ENCODE data around the gene MX2.
"Not testable (repeated sequence)": the region's sequence is repeated elsewhere in the genome, so short reads cannot be mapped to it uniquely, and the experiment has no call there.

DNA sequence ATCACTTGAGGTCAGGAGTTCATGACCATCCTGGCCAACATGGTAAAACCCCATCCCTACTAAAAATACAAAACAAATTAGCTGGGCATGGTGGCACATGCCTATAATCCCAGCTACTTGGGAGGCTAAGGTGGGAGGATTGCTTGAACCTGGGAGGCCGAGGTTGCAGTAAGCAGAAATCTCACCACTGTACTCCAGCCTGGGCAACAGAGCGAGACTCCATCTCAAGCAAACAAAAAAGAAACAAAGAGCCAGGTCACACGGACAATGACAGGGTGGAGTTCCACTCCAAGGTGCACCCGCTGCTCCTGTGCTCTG lies 2.1 kb upstream of the MX2 start:
- TF ChIP-seq POLR2AphosphoS5 (IDR thresholded peaks at IDR 0.05; ENCODE audit: low read depth, low read length); SIN3A (IDR thresholded peaks at IDR 0.05; ENCODE audit: borderline replicate concordance, insufficient read depth, low read depth, low read length): not testable (repeated sequence)
- TF ChIP-seq, protein P1, sequence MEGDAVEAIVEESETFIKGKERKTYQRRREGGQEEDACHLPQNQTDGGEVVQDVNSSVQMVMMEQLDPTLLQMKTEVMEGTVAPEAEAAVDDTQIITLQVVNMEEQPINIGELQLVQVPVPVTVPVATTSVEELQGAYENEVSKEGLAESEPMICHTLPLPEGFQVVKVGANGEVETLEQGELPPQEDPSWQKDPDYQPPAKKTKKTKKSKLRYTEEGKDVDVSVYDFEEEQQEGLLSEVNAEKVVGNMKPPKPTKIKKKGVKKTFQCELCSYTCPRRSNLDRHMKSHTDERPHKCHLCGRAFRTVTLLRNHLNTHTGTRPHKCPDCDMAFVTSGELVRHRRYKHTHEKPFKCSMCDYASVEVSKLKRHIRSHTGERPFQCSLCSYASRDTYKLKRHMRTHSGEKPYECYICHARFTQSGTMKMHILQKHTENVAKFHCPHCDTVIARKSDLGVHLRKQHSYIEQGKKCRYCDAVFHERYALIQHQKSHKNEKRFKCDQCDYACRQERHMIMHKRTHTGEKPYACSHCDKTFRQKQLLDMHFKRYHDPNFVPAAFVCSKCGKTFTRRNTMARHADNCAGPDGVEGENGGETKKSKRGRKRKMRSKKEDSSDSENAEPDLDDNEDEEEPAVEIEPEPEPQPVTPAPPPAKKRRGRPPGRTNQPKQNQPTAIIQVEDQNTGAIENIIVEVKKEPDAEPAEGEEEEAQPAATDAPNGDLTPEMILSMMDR (IDR thresholded peaks at IDR 0.05) = not testable (repeated sequence)
- TF ChIP-seq, protein P2, sequence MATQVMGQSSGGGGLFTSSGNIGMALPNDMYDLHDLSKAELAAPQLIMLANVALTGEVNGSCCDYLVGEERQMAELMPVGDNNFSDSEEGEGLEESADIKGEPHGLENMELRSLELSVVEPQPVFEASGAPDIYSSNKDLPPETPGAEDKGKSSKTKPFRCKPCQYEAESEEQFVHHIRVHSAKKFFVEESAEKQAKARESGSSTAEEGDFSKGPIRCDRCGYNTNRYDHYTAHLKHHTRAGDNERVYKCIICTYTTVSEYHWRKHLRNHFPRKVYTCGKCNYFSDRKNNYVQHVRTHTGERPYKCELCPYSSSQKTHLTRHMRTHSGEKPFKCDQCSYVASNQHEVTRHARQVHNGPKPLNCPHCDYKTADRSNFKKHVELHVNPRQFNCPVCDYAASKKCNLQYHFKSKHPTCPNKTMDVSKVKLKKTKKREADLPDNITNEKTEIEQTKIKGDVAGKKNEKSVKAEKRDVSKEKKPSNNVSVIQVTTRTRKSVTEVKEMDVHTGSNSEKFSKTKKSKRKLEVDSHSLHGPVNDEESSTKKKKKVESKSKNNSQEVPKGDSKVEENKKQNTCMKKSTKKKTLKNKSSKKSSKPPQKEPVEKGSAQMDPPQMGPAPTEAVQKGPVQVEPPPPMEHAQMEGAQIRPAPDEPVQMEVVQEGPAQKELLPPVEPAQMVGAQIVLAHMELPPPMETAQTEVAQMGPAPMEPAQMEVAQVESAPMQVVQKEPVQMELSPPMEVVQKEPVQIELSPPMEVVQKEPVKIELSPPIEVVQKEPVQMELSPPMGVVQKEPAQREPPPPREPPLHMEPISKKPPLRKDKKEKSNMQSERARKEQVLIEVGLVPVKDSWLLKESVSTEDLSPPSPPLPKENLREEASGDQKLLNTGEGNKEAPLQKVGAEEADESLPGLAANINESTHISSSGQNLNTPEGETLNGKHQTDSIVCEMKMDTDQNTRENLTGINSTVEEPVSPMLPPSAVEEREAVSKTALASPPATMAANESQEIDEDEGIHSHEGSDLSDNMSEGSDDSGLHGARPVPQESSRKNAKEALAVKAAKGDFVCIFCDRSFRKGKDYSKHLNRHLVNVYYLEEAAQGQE (IDR thresholded peaks at IDR 0.05; ENCODE audit: insufficient read depth in 1 of 2, low read depth in 2 of 2, low read length in 1 of 2) = not testable (repeated sequence)
